Thoracic aorta (tissue), 2 donors: Measurements from ENCODE around the gene LRP1B. TPM values are rescaled to one million over a fixed set of nuclear protein-coding genes. Genes with fewer than 3 reads are reported as not detected.

Experiments
- ATAC-seq: fragments of 150-250 bp; one replicate; pipeline ENCODE4 v1.8.0; 2017; ENCODE audit warnings: low read depth; ENCODE audit not compliant: insufficient number of reproducible peaks, low FRiP score
- DNase-seq: peaks from one replicate; pipeline ENCODE4 v3.0.0-alpha.2; 2020; ENCODE audit warnings: low spot score
- H3K27ac ChIP-seq, 2 donors: fragments of 200-600 bp; sonication (generic); 1 replicate in 1 of 2; 2 replicates in 1 of 2; pipeline ENCODE4 v1.5.1; 2016; ENCODE audit warnings: mild to moderate bottlenecking in 2 of 2, moderate library complexity in 2 of 2
- H3K27me3 ChIP-seq: fragments of 200-600 bp; sonication (generic); replicated peaks from 2 replicates; pipeline ENCODE4 v1.6.0; 2016; ENCODE audit warnings: mild to moderate bottlenecking; ENCODE audit not compliant: insufficient read depth
- H3K36me3 ChIP-seq: fragments of 200-600 bp; sonication (generic); one replicate; pipeline ENCODE4 v1.5.1; 2016
- H3K4me1 ChIP-seq, 2 donors: fragments of 200-600 bp; sonication (generic); 1 replicate in 1 of 2; 2 replicates in 1 of 2; pipeline versions ENCODE4 v1.5.1 to v1.6.0; 2016; ENCODE audit warnings: low read depth in 2 of 2, mild to moderate bottlenecking in 1 of 2; ENCODE audit not compliant: control insufficient read depth in 1 of 2
- H3K4me3 ChIP-seq: fragments of 200-600 bp; sonication (generic); 2 replicates; pipeline ENCODE4 v1.5.1; 2016; ENCODE audit warnings: mild to moderate bottlenecking
- H3K9me3 ChIP-seq: fragments of 200-600 bp; sonication (generic); 2 replicates; pipeline ENCODE4 v1.5.1; 2016
- CTCF ChIP-seq: fragments of 200-600 bp; sonication (generic); IDR thresholded peaks from one replicate; pipeline ENCODE4 v1.5.1; 2019; ENCODE audit warnings: antibody characterized with exemption
- total RNA-seq, 2 donors: library from RNA; depleted of rRNA; stranded (reverse); fragments of >200 nt; gene quantifications; one replicate each; pipeline versions ENCODE4 v1.1.0 to v1.2.3, GENCODE V29; 2016

Gene LRP1B
- total RNA-seq, 2 donors from 2014 or later, result 0.27 to 0.28 TPM

- Histone ChIP-seq H3K27me3 (no peaks in the 10 kb centered on the region), H3K4me3 (no peak overlapping the region), H3K27ac (no peak overlapping the region), H3K4me1 (no peaks in the 10 kb centered on the region), H3K9me3 (no peaks in the 10 kb centered on the region), H3K36me3 (no peaks in the 10 kb centered on the region)
- ATAC-seq, result no peak
- no peak for TF ChIP-seq CTCF
- no peak for DNase-seq
These were observed 548.6 kb downstream of the LRP1B start for GRCh38 chr2:141582213-141582612.

- no peak for ATAC-seq
- H3K36me3 ChIP-seq, result no peaks in the 10 kb centered on the region
- no peak for DNase-seq
- H3K27ac ChIP-seq, result no peak overlapping the region
- TF ChIP-seq CTCF, result no peak
- H3K27me3 ChIP-seq, result no peaks in the 10 kb centered on the region
- no peak overlapping the region for H3K4me3 ChIP-seq
- no peaks in the 10 kb centered on the region for H3K4me1 ChIP-seq
- H3K9me3 ChIP-seq, result no peaks in the 10 kb centered on the region
These were observed 551.7 kb downstream of the LRP1B start for GRCh38 chr2:141579071-141579470.

- H3K36me3 ChIP-seq, result no peaks in the 10 kb centered on the region
- H3K27ac ChIP-seq, result no peak overlapping the region
- ATAC-seq (no peak), DNase-seq (no peak)
- no peaks in the 10 kb centered on the region for H3K27me3 ChIP-seq
- H3K4me3 ChIP-seq, result no peak overlapping the region
- no peaks in the 10 kb centered on the region for H3K4me1 ChIP-seq
- TF ChIP-seq CTCF, result no peak
- H3K9me3 ChIP-seq, result no peaks in the 10 kb centered on the region
These were observed 560.2 kb downstream of the LRP1B start for GRCh38 chr2:141570474-141571131.

- no peak for ATAC-seq
- Histone ChIP-seq H3K27me3 (no peaks in the 10 kb centered on the region), H3K4me3 (no peak overlapping the region), H3K27ac (no peak overlapping the region), H3K36me3 (no peaks in the 10 kb centered on the region), H3K9me3 (no peaks in the 10 kb centered on the region), H3K4me1 (no peaks in the 10 kb centered on the region)
- no peak for DNase-seq
- no peak for TF ChIP-seq CTCF
These were observed 560.9 kb downstream of the LRP1B start for GRCh38 chr2:141569941-141570340.

- ATAC-seq, result no peak
- no peaks in the 10 kb centered on the region for H3K27me3 ChIP-seq
These were observed 565.2 kb downstream of the LRP1B start for GRCh38 chr2:141565597-141565996.

More at GRCh38 chr2:141565597-141565996, 565.2 kb downstream of the LRP1B start:
- Histone ChIP-seq H3K4me1 (no peaks in the 10 kb centered on the region), H3K27ac (no peak overlapping the region), H3K36me3 (no peaks in the 10 kb centered on the region), H3K9me3 (no peaks in the 10 kb centered on the region), H3K4me3 (no peak overlapping the region)
- TF ChIP-seq CTCF, result no peak
- DNase-seq, result no peak
